Urothelium cell line (cell line): ENCODE results near the gene KDM3B.
A peak's percentile ranks its signal among the peaks of the same experiment; 100 is the strongest.

Experiments
- DNase-seq: peaks from one replicate; pipeline ENCODE4 v3.0.0; 2011; ENCODE audit warnings: low spot score, mixed read lengths
- FAIRE-seq: peaks from 2 replicates; lab custom pipeline; 2011; peaks lifted over from hg19 to GRCh38; lab: Jason Lieb, UNC

KDM3B gene

GRCh38 chr5:138344887-138345622, 7.4 kb upstream of the KDM3B start:
- DNase-seq (no peak), FAIRE-seq (no peak)

- DNase-seq (no peak), FAIRE-seq (no peak)
Measured at GRCh38 chr5:138346889-138347288, 5.6 kb upstream of the KDM3B start.

- DNase-seq (no peak), FAIRE-seq (no peak)
Measured at GRCh38 chr5:138349852-138350562, 2.5 kb upstream of the KDM3B start.

- FAIRE-seq, result no peak
- no peak for DNase-seq
Measured at GRCh38 chr5:138350563-138350890, 2.0 kb upstream of the KDM3B start.

GRCh38 chr5:138351056-138351455, 1.4 kb upstream of the KDM3B start:
- DNase-seq (no peak), FAIRE-seq (no peak)

GRCh38 chr5:138351517-138351916, 968 bp upstream of the KDM3B start:
- no peak for DNase-seq
- no peak for FAIRE-seq

GRCh38 chr5:138352722-138353559, 456 bp downstream of the KDM3B start:
- FAIRE-seq (no peak), DNase-seq (peak; percentile 41)

- DNase-seq (no peak), FAIRE-seq (no peak)
Measured at GRCh38 chr5:138353560-138354080, 1.1 kb downstream of the KDM3B start.

- no peak for FAIRE-seq
Measured at GRCh38 chr5:138354387-138354786, 1.9 kb downstream of the KDM3B start.

GRCh38 chr5:138354926-138355378, 2.5 kb downstream of the KDM3B start:
- FAIRE-seq (no peak), DNase-seq (peak; percentile 10)

More at GRCh38 chr5:138354387-138354786, 1.9 kb downstream of the KDM3B start:
- DNase-seq, result no peak

GRCh38 chr5:138359621-138360020, 7.1 kb downstream of the KDM3B start:
- no peak for DNase-seq
- FAIRE-seq, result no peak

- FAIRE-seq (no peak), DNase-seq (no peak)
Measured at GRCh38 chr5:138360941-138361452, 8.5 kb downstream of the KDM3B start.

GRCh38 chr5:138364576-138364975, 12.1 kb downstream of the KDM3B start:
- FAIRE-seq, result no peak

GRCh38 chr5:138366632-138367382, 14.3 kb downstream of the KDM3B start:
- DNase-seq, result no peak
- no peak for FAIRE-seq

More at GRCh38 chr5:138364576-138364975, 12.1 kb downstream of the KDM3B start:
- DNase-seq, result no peak

- FAIRE-seq (no peak), DNase-seq (no peak)
Measured at GRCh38 chr5:138369261-138369660, 16.8 kb downstream of the KDM3B start.

GRCh38 chr5:138369706-138370105, 17.2 kb downstream of the KDM3B start:
- FAIRE-seq (no peak), DNase-seq (no peak)

GRCh38 chr5:138370537-138370936, 18.1 kb downstream of the KDM3B start:
- no peak for DNase-seq

GRCh38 chr5:138371454-138371853, 19.0 kb downstream of the KDM3B start:
- FAIRE-seq, result no peak
- no peak for DNase-seq

More at GRCh38 chr5:138370537-138370936, 18.1 kb downstream of the KDM3B start:
- no peak for FAIRE-seq

GRCh38 chr5:138372225-138372624, 19.7 kb downstream of the KDM3B start:
- DNase-seq (no peak), FAIRE-seq (no peak)

- DNase-seq, result no peak
- FAIRE-seq, result no peak
Measured at GRCh38 chr5:138372653-138373052, 20.2 kb downstream of the KDM3B start.
